IMR-90 (cell line): Measurements from ENCODE around the gene OSER1. TPM values are rescaled to one million over a fixed set of nuclear protein-coding genes. Genes with fewer than 3 reads are reported as not detected.

Experiments used
- ATAC-seq: fragments of 200-7000 bp; cut with Tn5 transposase; 2 replicates; pipeline ENCODE4 v1.9.1; 2020; ENCODE audit warnings: low read depth, mild to moderate bottlenecking, moderate library complexity
- BruUV-seq: library from RNA; stranded (reverse); fragments of 400-500 nt; replicated peaks from 2 replicates; lab custom pipeline; 2021; lab: Mats Ljungman, UMichigan
- CTCF ChIA-PET: fragments of 300-600 bp; formaldehyde crosslinking; extraction: SDS; loops from one replicate; lab custom pipeline; 2021; ENCODE audit warnings: antibody characterized with exemption; lab: Yijun Ruan, JAX
- POLR2A ChIA-PET: fragments of 300-600 bp; sonication (Branson Sonifier 250); formaldehyde crosslinking; loops from one replicate; lab custom pipeline; 2022; ENCODE audit warnings: antibody characterized with exemption; ENCODE audit not compliant: unreplicated experiment; lab: Charles Lee
- DNase-seq: peaks from one replicate; pipeline ENCODE4 v3.0.0; 2013
- H2AFZ ChIP-seq: replicated peaks from 2 replicates; pipeline ENCODE3; 2013; ENCODE audit warnings: low read length, mild to moderate bottlenecking; ENCODE audit not compliant: poor library complexity
- H2AK5ac ChIP-seq: 2 replicates; pipeline ENCODE4 v1.6.1; 2013; ENCODE audit warnings: low read depth, low read length, inconsistent platforms
- H2AK9ac ChIP-seq: replicated peaks from 2 replicates; pipeline ENCODE3; 2013; ENCODE audit warnings: mild to moderate bottlenecking, low read depth, low read length, moderate library complexity; ENCODE audit not compliant: poor library complexity
- H2BK120ac ChIP-seq: 2 replicates; pipeline ENCODE4 v1.6.1; 2013; ENCODE audit warnings: low read depth, low read length, inconsistent platforms
- H2BK15ac ChIP-seq: 3 replicates; pipeline ENCODE4 v1.6.1; 2013; ENCODE audit warnings: low read depth, low read length, inconsistent platforms
- H2BK20ac ChIP-seq: 2 replicates; pipeline ENCODE4 v1.6.1; 2013; ENCODE audit warnings: low read depth, mild to moderate bottlenecking, inconsistent platforms, low read length, moderate library complexity
- H2BK5ac ChIP-seq: 2 replicates; pipeline ENCODE4 v1.6.1; 2013; ENCODE audit warnings: mild to moderate bottlenecking, low read depth, low read length, inconsistent platforms; ENCODE audit not compliant: poor library complexity, severe bottlenecking
- H3K14ac ChIP-seq: replicated peaks from 2 replicates; pipeline ENCODE4 v1.6.1; 2013; ENCODE audit warnings: low read depth, low read length, inconsistent platforms
- H3K18ac ChIP-seq: 2 replicates; pipeline ENCODE4 v1.6.1; 2013; ENCODE audit warnings: low read depth, low read length, control low read depth
- H3K23ac ChIP-seq: 2 replicates; pipeline ENCODE4 v1.6.1; 2013; ENCODE audit warnings: low read depth, low read length, inconsistent platforms
- H3K27ac ChIP-seq: 2 replicates; pipeline ENCODE4 v1.5.1; 2013; ENCODE audit warnings: mild to moderate bottlenecking, control low read depth, low read length; ENCODE audit not compliant: insufficient read depth
- H3K27me3 ChIP-seq: 2 replicates; pipeline ENCODE4 v1.6.1; 2013; ENCODE audit warnings: low read length; ENCODE audit not compliant: control insufficient read depth, insufficient read depth
- H3K36me3 ChIP-seq: 2 replicates; pipeline ENCODE4 v1.6.1; 2013; ENCODE audit warnings: low read length, mixed read lengths; ENCODE audit not compliant: control insufficient read depth, insufficient read depth
- H3K4ac ChIP-seq: 2 replicates; pipeline ENCODE4 v1.6.1; 2013; ENCODE audit warnings: low read depth, low read length, inconsistent platforms
- H3K4me1 ChIP-seq: 2 replicates; pipeline ENCODE4 v1.6.1; 2013; ENCODE audit warnings: low read length, mixed read lengths; ENCODE audit not compliant: control insufficient read depth, insufficient read depth
- H3K4me2 ChIP-seq: 2 replicates; pipeline ENCODE4 v1.6.1; 2013; ENCODE audit warnings: low read depth, mild to moderate bottlenecking, control low read depth, low read length, moderate library complexity
- H3K4me3 ChIP-seq: 2 replicates; pipeline ENCODE4 v1.5.1; 2013; ENCODE audit warnings: low read depth, mild to moderate bottlenecking, control low read depth, low read length, moderate library complexity; ENCODE audit not compliant: insufficient read depth
- H3K56ac ChIP-seq: 2 replicates; pipeline ENCODE4 v1.6.1; 2013; ENCODE audit warnings: low read length, inconsistent platforms; ENCODE audit not compliant: insufficient read depth; ENCODE audit errors: extremely low read depth
- H3K79me1 ChIP-seq, 2 experiments: 2 replicates each; pipeline ENCODE4 v1.6.1; 2013; ENCODE audit warnings: low read length in 2 of 2, inconsistent platforms in 1 of 2, low read depth in 1 of 2
- H3K9ac ChIP-seq: 2 replicates; pipeline ENCODE4 v1.6.1; 2013; ENCODE audit warnings: low read depth, low read length, control low read depth
- H3K9me1 ChIP-seq: 2 replicates; pipeline ENCODE4 v1.6.1; 2013; ENCODE audit warnings: low read length, inconsistent platforms; ENCODE audit not compliant: insufficient read depth
- H3K9me3 ChIP-seq: 2 replicates; pipeline ENCODE4 v1.6.1; 2013; ENCODE audit warnings: low read length; ENCODE audit not compliant: control insufficient read depth, insufficient read depth
- H4K20me1 ChIP-seq: 2 replicates; pipeline ENCODE4 v1.6.1; 2013; ENCODE audit warnings: low read length, inconsistent platforms; ENCODE audit not compliant: insufficient read depth
- H4K5ac ChIP-seq: 2 replicates; pipeline ENCODE4 v1.6.1; 2013; ENCODE audit warnings: mild to moderate bottlenecking, low read depth, low read length, control low read depth
- H4K8ac ChIP-seq, 2 experiments: 2 replicates each; pipeline ENCODE4 v1.6.1; 2013; ENCODE audit warnings: low read depth in 2 of 2, low read length in 2 of 2, control low read depth in 1 of 2, inconsistent platforms in 1 of 2
- H4K91ac ChIP-seq: 2 replicates; pipeline ENCODE4 v1.6.1; 2013; ENCODE audit warnings: low read depth, low read length, inconsistent platforms; ENCODE audit not compliant: insufficient read depth
- CEBPB ChIP-seq: IDR thresholded peaks from 2 replicates; pipeline ENCODE4 v1.6.1; 2012; ENCODE audit warnings: low read depth, low read length, improper control_type of control experiment
- CHD1 ChIP-seq: IDR thresholded peaks from 2 replicates; pipeline ENCODE4 v1.6.1; 2012; ENCODE audit warnings: low read depth, low read length, improper control_type of control experiment
- CTCF ChIP-seq: conservative IDR thresholded peaks from 2 replicates; pipeline ENCODE4 v1.5.1; 2012; ENCODE audit warnings: mild to moderate bottlenecking, low read depth, low read length, improper control_type of control experiment
- ELK1 ChIP-seq: fragments of 150-350 bp; IDR thresholded peaks from 2 replicates; pipeline ENCODE4 v1.6.1; 2016; ENCODE audit warnings: low read depth, mild to moderate bottlenecking, low read length, moderate library complexity, borderline replicate concordance
- MAFK ChIP-seq: IDR thresholded peaks from 2 replicates; pipeline ENCODE4 v1.6.1; 2012; ENCODE audit warnings: low read depth, low read length, improper control_type of control experiment
- MAZ ChIP-seq: IDR thresholded peaks from 2 replicates; pipeline ENCODE4 v1.6.1; 2012; ENCODE audit warnings: low read depth, mild to moderate bottlenecking, low read length, improper control_type of control experiment, moderate library complexity, borderline replicate concordance
- MXI1 ChIP-seq: IDR thresholded peaks from 2 replicates; pipeline ENCODE4 v1.6.1; 2012; ENCODE audit warnings: low read depth, mild to moderate bottlenecking, low read length, moderate library complexity, borderline replicate concordance
- POLR2A ChIP-seq: IDR thresholded peaks from 2 replicates; pipeline ENCODE4 v1.6.1; 2012; ENCODE audit warnings: mild to moderate bottlenecking, low read depth, low read length
- RCOR1 ChIP-seq: IDR thresholded peaks from 2 replicates; pipeline ENCODE4 v1.6.1; 2012; ENCODE audit warnings: mild to moderate bottlenecking, low read length, improper control_type of control experiment; ENCODE audit not compliant: insufficient replicate concordance
- SMC3 ChIP-seq: fragments of 150-350 bp; IDR thresholded peaks from 2 replicates; pipeline ENCODE4 v1.6.1; 2016; ENCODE audit warnings: low read depth, mild to moderate bottlenecking, antibody characterized with exemption, low read length, moderate library complexity
- USF2 ChIP-seq: fragments of 150-350 bp; IDR thresholded peaks from 2 replicates; pipeline ENCODE4 v1.6.1; 2017; ENCODE audit warnings: mild to moderate bottlenecking, antibody characterized with exemption, low read length, low read depth
- WGBS, 2 experiments: methylation state at CpG; one replicate each; pipeline versions ENCODE4 v1.1.5 to v1.1.7; 2013; ENCODE audit warnings: missing lambda C conversion rate in 2 of 2; ENCODE audit not compliant: insufficient read length in 1 of 2; ENCODE audit errors: extremely low coverage in 2 of 2; 5-methylcytosine and 5-hydroxymethylcytosine counted together
- dilution Hi-C: fragments of 300-500 bp; cut with HindIII; formaldehyde crosslinking; loops from one replicate; pipeline ENCODE4 v1.14.3; 2018; ENCODE audit warnings: low sequenced_read_pairs; ENCODE audit not compliant: unreplicated experiment
- in situ Hi-C: fragments of 300-500 bp; cut with MboI; formaldehyde crosslinking; loops from 3 replicates; pipeline ENCODE4 v1.14.3; 2019; ENCODE audit warnings: low sequenced_read_pairs, inconsistent platforms, mixed read lengths
- intact Hi-C: fragments of 100-400 bp; cut with micrococcal nuclease; formaldehyde crosslinking; loops from 2 replicates; pipeline ENCODE4 v1.10.0; 2022
- polyA plus RNA-seq, 3 experiments: library from polyadenylated mRNA; depleted of rRNA; stranded (reverse); fragments of >200 nt; gene quantifications; 2 replicates each; pipeline ENCODE4 v1.2.3, GENCODE V29; 2012; ENCODE audit warnings: low replicate concordance in 1 of 3
- total RNA-seq: library from RNA; depleted of rRNA; stranded (reverse); fragments of >200 nt; gene quantifications from 2 replicates; pipeline ENCODE4 v1.2.3, GENCODE V29; 2012

OSER1 gene
- total and polyA plus RNA-seq, 2 of the 4 experiments (the other 2 are of a cell fraction), result 32.6 to 70.6 TPM

- Histone ChIP-seq H3K9ac (no peak overlapping the region), H2BK20ac (no peak overlapping the region), H3K9me3 (no peaks in the 10 kb centered on the region), H3K4ac (no peak overlapping the region), H3K18ac (no peak overlapping the region), H3K27me3 (peaks cover 5% of the 10 kb centered on the region; the same call in 1 of the 2 replicates), H3K14ac (no peak overlapping the region), H4K8ac (no peak overlapping the region), H4K20me1 (no peaks in the 10 kb centered on the region), H2AFZ (no peak overlapping the region), H4K91ac (no peak overlapping the region), H3K4me3 (no peak overlapping the region), H3K27ac (no peak overlapping the region), H2BK120ac (no peak overlapping the region), H3K56ac (no peak overlapping the region), H3K36me3 (no peaks in the 10 kb centered on the region), H2AK5ac (no peak overlapping the region), H4K5ac (no peak overlapping the region), H3K23ac (no peak overlapping the region), H3K4me1 (no peaks in the 10 kb centered on the region), H3K4me2 (no peak overlapping the region), H3K9me1 (no peaks in the 10 kb centered on the region), H2BK15ac (no peak overlapping the region), H3K79me1 (no peaks in the 10 kb centered on the region), H2AK9ac (no peak overlapping the region), H2BK5ac (no peak overlapping the region)
- WGBS, 2 experiments, result 73% methylated on average over 4 of the region's 8 CpGs; no CpG with 5 or more reads in 1 of the 2 experiments
- DNase-seq, result no peak
- ChIA-PET CTCF (interaction anchor here (1.3 to 1.5 kb wide), 2 partner anchors 9 to 37 kb away, joined by 3 to 4 read pairs; no protein-coding TSS in a partner anchor), POLR2A (no interaction called here)
- intact Hi-C loops (loop anchor here (5.0 kb wide), 1 partner anchor 33 kb away; no protein-coding TSS in a partner anchor), in situ Hi-C loops (no loop called here), dilution Hi-C loops (no loop called here)
- TF ChIP-seq SMC3 (no peak), MXI1 (no peak), POLR2A (no peak), CEBPB (no peak), RCOR1 (no peak), CHD1 (no peak), MAFK (no peak), ELK1 (no peak), CTCF (no peak), MAZ (no peak), USF2 (no peak)
- ATAC-seq, result no peak
- BruUV-seq, result no TSS peak
Observed at GRCh38 chr20:44254073-44254472, 43.5 kb upstream of the OSER1 start.
